Brain microvascular endothelial cell (primary cell): ENCODE results near the gene C5orf24.
A peak's percentile ranks its signal among the peaks of the same experiment; 100 is the strongest.
"Not testable (repeated sequence)": the region's sequence is repeated elsewhere in the genome, so short reads cannot be mapped to it uniquely, and the experiment has no call there.

Experiments used
- DNase-seq: peaks from one replicate; pipeline ENCODE4 v3.0.0-alpha.2; 2020
- H3K27ac ChIP-seq: fragments of 250-450 bp; sonication (Bioruptor Pico); 2 replicates; pipeline ENCODE4 v1.5.1; 2020; ENCODE audit warnings: mild to moderate bottlenecking, moderate library complexity
- H3K27me3 ChIP-seq: fragments of 250-450 bp; sonication (Bioruptor Pico); replicated peaks from 2 replicates; pipeline ENCODE4 v1.5.1; 2020; ENCODE audit warnings: mild to moderate bottlenecking
- H3K36me3 ChIP-seq: fragments of 250-450 bp; sonication (Bioruptor Pico); replicated peaks from 2 replicates; pipeline ENCODE4 v1.5.1; 2020; ENCODE audit warnings: mild to moderate bottlenecking
- H3K4me3 ChIP-seq: 2 replicates; pipeline ENCODE4 v1.5.1; 2011; ENCODE audit warnings: low read depth, mild to moderate bottlenecking, control low read depth, low read length, moderate library complexity
- in situ Hi-C: cut with HindIII; loops from 2 replicates; pipeline ENCODE4 v1.10.0; 2017; ENCODE audit warnings: low sequenced_read_pairs, low pct_ligation_motif_present
- TF ChIP-seq, protein P1 (sequence below): IDR thresholded peaks from 2 replicates; pipeline ENCODE4 v1.5.1; 2011; ENCODE audit warnings: low read depth, mild to moderate bottlenecking, moderate library complexity, low read length, control low read depth, inconsistent platforms; ENCODE audit errors: missing control alignments

The C5orf24 gene

DNA sequence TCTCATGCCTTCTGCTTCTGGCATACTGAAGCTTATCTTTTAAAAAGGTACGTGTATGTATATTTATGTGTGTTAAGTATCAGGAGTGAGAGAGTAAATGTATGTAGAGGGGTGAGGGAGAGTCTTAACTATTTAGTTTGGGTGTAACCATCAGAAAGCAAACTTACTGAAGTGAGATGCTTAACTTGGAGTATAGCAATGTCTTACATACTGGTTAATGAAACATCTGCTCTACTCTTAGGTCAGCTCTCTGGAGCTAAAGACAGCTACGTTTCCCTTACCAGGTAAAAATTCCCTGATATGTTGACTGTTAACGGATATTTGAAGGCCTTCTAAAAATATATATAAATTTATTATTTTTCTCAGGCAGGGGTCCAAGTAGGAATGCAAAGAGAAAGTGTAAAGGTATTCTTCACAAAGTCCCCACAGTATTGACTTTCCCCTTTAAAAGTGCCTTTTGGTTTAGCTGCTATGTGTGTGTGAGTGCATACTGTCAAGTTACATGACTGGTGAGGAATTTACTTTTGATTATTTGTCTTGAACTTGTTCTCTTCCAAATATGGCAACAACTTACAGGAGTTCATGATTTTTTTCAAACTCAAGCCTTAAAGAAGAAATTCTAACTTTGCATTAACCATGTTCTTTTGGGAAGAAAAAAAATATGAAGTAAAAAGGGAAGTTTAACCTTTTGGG lies 12.3 kb upstream of the C5orf24 start:
- DNase-seq, result peak; percentile 36
- Histone ChIP-seq H3K4me3 (no peak overlapping the region), H3K27ac (peak overlapping the region; percentile 42), H3K27me3 (no peaks in the 10 kb centered on the region), H3K36me3 (peaks cover 15% of the 10 kb centered on the region)
- TF ChIP-seq, protein P1, sequence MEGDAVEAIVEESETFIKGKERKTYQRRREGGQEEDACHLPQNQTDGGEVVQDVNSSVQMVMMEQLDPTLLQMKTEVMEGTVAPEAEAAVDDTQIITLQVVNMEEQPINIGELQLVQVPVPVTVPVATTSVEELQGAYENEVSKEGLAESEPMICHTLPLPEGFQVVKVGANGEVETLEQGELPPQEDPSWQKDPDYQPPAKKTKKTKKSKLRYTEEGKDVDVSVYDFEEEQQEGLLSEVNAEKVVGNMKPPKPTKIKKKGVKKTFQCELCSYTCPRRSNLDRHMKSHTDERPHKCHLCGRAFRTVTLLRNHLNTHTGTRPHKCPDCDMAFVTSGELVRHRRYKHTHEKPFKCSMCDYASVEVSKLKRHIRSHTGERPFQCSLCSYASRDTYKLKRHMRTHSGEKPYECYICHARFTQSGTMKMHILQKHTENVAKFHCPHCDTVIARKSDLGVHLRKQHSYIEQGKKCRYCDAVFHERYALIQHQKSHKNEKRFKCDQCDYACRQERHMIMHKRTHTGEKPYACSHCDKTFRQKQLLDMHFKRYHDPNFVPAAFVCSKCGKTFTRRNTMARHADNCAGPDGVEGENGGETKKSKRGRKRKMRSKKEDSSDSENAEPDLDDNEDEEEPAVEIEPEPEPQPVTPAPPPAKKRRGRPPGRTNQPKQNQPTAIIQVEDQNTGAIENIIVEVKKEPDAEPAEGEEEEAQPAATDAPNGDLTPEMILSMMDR, result no peak
- in situ Hi-C loops, result no loop called here

DNA sequence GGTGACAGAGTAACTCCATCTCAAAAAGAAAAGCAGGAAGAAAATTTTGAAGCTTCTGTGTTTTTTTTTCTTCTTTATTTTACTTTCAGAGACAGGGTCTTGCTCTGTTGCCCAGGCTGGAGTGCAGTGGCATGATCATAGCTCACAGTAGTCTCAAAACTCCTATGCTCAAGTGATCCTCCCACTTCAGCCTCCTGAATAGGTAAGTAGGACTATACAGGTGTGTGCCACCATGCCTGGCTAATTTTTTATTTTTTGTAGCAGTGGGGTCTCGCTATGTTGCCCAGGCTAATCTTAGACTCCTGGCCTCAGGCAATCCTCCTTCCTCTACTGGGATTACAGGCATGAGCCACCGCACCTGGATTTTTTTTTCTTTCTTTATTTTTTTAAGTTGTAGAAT lies 10.1 kb upstream of the C5orf24 start:
- H3K27me3 ChIP-seq, result no peaks in the 10 kb centered on the region
- DNase-seq, result no peak
- H3K27ac ChIP-seq, result no peak overlapping the region
- no peak overlapping the region for H3K4me3 ChIP-seq
- in situ Hi-C loops, result no loop called here
- TF ChIP-seq, protein P1, result no peak
- H3K36me3 ChIP-seq, result peaks cover 12% of the 10 kb centered on the region

DNA sequence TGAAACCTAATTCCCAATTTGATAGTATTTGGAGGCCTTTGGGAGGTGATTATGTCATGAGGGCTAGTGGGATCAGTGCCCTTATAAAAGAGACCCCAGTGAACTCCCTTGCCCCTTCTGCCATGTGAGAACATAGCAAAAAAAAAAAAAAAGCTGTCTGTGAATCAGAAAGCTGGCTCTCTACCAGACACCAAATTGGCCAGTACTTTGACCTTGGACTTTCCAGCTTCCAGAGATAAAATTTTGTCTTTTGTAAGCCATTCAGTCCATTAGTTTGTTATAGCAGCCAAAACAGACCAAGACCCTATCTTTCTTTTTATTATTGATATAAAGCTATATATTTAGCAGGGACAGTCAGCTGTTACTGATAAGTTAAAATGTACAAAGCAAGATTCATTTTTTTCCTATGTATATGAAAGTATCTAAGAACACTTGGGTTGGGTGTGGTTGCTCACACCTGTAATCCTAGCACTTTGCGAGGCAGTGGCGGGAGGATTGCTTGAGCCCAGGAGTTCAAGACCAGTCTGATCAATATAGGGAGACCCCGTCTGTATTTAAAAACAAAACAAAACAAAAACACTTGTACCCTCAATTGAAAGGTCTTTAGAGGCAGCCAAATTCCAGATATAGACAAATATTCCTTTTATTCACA lies 8.1 kb upstream of the C5orf24 start:
- no peak overlapping the region for H3K4me3 ChIP-seq
- TF ChIP-seq, protein P1, result no peak
- H3K27me3 ChIP-seq, result no peaks in the 10 kb centered on the region
- in situ Hi-C loops, result no loop called here
- DNase-seq, result no peak
- H3K36me3 ChIP-seq, result peaks cover 7% of the 10 kb centered on the region
- no peak overlapping the region for H3K27ac ChIP-seq

DNA sequence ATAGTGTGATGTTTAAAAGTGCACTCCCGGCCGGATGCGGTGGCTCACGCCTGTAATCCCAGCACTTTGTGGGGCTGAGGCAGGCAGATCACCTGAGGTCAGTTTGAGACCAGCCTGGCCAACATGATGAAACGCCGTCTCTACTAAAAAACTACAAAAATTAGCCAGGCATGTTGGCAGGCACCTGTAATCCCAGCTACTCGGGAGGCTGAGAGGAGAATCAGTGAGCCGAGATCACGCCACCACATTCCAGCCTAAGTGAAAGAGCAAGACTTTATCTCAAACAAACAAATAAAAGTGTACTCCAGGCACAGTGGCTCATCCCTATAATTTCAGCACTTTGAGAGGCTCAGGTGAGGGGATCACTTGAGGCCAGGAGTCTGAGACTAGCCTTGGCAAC lies 7.4 kb upstream of the C5orf24 start:
- H3K27me3 ChIP-seq, H3K4me3 ChIP-seq, H3K36me3 ChIP-seq, DNase-seq, H3K27ac ChIP-seq, in situ Hi-C loops: not testable (repeated sequence)

- H3K27me3 ChIP-seq, result no peaks in the 10 kb centered on the region
- H3K27ac ChIP-seq, result no peak overlapping the region
- no peak for DNase-seq
- H3K36me3 ChIP-seq, result peaks cover 2% of the 10 kb centered on the region
- H3K4me3 ChIP-seq, result no peak overlapping the region
- TF ChIP-seq, protein P1, result no peak
- in situ Hi-C loops, result no loop called here
These were observed 5.0 kb upstream of the C5orf24 start for GRCh38 chr5:134840811-134841210.

DNA sequence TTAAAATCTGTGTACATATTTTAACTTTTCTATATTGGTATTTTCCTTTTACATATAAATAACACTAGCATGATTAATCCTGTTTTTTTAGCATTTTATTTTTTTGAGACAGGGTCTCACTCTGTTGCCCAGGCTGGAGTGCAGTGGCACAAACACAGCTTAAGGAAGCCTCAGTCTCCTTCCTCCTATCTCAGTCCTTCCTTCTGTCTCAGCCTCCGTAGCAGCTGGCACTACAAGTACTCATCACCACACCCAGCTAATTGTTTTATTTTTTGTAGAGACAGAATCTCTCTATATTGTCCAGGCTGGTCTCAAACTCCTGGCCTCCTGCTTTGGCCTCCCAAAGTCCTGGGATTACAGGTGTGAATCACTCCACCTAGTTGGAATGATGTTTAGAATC lies 1.5 kb upstream of the C5orf24 start:
- TF ChIP-seq, protein P1, result no peak
- Histone ChIP-seq H3K4me3 (no peak overlapping the region), H3K36me3 (peaks cover 15% of the 10 kb centered on the region), H3K27me3 (no peaks in the 10 kb centered on the region), H3K27ac (no peak overlapping the region)
- no peak for DNase-seq
- in situ Hi-C loops, result no loop called here
